DMS153 treated with DMSO at 0.1 percent for 48 hours (cell line): Measurements from ENCODE around the gene KIAA0513.

Experiments
- DNase-seq: peaks from one replicate; lab custom pipeline; 2025; ENCODE audit not compliant: unreplicated experiment; lab: John Stamatoyannopoulos, UW

Gene KIAA0513

DNA sequence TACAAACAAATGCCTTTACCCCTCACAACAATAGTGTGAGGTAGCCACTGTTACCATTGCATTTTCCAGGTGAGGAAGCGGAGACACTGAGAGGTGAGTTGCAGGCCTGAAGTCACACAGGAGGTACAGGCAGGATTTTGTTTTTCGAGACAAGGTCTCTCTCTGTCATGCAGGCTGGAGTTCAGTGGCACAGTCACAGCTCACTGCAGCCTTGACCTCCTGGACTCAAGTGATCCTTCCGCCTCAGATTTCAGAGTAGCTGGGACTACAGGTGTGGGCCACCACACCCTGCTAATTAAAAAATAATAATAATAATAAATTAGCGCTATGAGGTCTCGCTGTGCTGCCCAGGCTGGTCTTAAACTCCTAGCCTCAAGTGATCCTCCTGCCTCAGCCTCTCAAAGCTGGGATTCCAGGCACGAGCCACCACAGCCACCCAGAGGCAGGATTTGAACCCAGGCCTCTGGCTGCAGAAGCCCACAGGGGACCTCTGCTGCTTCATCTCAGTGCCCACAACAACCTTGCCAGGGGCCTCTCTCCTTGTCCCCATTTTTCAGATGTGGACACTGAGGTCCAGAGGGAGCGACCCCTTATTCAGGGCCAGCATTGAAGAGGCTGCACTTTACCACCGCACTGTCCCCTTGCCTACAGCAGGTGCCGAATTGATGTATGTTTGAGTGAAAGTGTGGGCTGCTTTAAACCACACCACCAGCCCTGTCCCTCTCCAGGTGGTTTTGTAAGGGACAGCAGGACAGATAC, 100.7 kb downstream of the KIAA0513 start:
- no peak for DNase-seq

DNA sequence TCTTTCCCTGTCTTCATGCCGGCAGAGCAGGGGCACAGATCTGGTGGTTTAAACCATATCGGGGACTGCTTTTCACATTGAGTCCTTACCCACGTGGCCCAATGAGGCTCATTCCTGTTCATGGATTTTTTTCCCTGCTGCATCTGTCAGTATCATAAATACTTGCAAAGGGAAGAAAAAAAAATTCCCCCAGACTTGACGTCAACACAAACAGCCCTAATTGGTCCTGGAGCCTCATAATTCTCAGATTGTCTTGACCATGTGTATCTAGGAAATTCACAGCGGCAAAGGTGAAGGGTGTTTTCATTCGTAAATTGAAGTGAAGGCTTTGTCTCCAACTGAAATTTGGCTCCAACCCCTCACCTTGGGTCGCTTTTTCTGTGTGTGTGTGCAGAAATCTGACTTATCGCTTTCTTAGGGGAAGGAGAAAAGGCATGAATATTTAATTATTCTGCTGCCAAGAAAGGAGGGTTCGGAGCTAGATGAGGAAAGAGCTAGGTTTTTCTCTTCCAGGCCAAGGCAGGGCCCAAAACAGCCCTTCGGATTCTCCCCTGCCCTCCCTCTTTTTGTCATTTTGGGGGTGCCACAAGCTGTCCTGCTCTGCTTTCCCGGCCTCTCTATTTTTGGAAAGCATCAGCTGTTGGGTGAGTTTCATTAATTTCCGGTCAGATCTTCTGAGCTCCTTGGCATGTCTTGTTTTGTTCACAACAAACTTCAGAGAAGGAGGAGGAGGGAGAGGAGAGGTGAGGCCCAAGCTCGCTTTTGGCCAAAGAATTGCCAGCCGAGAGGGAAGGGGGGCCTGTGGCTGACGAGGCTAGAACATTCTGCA, 102.5 kb downstream of the KIAA0513 start:
- DNase-seq: no peak

- DNase-seq: no peak
Observed at GRCh38 chr16:85130705-85131028, 103.1 kb downstream of the KIAA0513 start.

DNA sequence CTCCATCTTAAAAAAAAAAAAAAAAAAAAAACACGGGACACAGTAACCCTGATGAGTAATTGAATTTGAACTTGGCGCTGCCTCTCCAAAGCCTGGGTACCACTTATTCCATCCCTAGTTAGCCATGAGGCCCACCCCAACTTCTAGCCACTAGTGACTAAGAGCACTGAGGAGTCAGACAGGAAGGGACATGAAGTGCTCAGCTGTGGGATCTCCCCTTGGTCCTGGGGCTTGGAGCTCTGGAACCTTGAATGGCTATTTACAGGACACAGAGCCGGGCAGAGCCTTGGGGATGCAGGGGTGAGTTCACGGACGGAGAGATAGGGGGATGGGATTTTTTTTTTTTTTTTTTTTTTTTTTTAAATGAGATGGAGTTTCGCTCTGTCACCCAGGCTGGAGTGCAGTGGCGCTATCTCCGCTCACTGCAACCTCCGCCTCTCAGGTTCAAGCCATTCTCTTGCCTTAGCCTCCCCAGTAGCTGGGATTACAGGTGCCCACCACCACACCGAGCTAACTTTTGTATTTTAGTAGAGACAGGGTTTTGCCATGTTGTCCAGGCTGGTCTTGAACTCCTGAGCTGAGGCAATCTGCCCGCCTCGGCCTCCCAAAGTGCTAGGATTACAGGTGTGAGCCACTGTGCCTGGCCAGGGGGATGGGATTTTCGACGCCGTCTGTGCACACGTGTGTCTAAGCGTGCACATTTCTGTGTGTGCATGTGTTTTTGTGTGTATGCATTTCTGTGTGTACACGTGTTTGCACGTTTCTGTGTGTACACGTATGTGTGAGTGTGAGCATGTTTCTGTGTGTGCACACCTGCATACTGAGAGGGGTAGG, 105.1 kb downstream of the KIAA0513 start:
- no peak for DNase-seq

GRCh38 chr16:85133290-85133599, 105.7 kb downstream of the KIAA0513 start:
- DNase-seq: no peak

DNA sequence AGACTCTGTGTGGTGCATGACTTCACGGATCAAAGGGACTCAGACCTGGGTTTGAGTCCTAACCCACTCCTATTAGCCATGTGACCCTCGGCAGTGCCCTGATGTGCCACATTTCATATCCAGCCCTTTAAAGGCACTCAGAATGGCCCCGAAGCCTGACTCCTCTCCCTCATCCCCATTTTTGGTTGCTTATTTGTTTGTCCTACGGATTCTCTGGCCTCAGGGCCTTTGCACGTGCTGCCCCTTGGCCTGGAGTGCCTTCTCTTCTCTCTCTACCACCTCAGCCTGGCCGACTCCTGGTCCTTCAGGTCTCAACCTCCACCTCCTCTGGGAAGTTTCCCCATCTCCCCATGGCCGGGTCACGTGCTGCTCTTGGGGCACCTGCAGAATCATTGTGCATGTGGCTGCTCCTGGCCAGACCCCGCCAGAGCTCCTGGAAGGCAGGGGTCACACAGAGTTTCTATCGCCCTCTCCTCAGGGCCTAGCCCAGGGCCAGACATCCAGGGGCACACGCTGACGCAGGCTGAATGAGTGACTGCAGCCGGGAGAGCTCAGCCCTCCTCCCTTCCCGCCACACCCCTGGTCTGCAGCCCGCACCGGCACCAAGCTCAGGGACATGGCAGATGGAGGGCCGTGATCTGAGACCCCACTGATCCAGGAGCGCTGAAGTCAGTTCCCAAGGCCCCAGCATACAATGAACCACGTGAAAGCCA, 106.6 kb downstream of the KIAA0513 start:
- DNase-seq: no peak

DNA sequence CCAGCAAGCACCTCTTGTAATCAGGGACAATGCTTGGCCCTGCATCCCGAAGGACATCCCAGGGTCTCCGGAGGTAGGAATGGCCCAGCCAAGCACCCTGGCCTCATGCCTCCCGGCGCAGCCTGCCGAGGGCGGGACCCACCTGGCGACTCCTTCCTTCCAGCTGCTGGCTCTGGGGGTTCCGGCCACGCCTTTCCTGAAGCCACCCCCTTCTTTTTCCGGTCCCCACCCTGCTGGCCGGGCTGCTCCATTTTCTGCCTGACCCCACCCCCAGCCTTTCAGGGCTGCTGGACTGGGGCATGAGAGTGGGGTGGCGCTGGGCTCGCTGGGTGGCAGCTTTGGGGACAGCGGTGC, 107.2 kb downstream of the KIAA0513 start:
- no peak for DNase-seq

GRCh38 chr16:85136213-85136701, 108.7 kb downstream of the KIAA0513 start:
- no peak for DNase-seq

DNA sequence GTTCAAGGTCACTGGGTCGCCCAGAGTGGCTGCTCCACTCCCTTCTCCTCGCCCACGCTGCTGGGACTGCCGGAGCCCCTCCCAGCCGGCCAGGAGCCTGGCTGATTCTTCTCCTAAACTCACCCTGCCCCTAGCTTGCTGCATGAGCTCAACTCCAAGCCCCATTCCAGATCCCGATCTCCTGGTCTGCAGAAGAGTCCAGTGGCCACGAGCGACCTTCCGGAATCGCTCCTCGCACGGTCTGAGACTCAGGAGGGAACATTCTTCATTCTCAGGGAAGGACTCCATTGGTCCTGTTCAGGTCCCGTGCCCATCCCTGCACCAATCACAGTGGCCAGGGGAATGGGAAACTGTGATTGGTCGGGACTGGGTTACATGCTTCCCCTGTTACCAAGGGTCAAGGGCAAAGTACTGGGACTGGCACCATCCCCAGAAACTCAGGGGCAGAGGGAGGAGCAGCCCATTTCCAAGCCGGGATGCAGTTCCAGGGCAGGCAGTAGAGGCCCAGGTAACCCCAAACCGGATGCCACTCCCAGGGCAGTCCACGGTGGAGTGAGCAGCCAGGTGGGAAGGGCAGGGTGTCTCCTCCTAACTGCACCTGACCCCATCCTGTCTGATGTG, 109.2 kb downstream of the KIAA0513 start:
- no peak for DNase-seq

DNA sequence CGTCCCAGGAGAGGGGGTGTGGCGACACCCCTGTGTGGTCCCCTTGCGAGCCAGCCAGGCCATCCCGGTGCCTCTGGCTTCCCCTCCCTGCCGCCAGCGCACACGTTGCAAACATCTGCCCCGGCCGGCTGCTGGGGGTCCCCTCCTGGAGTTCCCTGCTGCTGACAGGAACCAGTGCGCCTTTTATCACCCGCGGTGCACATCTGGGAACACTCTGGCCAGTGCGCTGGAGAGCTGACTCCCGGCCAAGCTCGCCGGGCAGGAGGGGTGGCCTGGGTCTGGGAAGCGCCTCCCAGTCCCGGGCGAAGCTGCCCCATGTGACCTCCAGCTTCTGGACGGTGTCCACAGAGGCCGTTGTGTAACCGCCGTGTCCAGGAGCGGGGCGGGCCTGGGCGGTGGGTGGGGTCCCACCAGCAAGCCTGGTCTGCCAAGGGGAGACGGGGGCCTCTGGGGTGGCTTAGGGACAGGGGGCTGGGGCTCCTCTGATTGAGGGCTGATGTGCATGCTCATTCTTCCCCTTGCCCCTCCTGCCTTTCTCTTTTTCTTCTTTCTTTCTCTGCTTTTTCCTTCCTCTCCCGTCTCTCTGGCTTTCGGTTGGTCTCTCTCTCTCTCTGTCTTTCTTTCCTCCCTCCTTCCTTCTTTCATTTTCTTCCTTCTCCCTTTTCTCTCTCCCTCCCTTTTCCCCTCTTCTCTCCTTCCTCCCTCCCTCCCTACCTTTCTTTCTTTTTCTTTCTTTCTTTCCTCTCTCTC, 109.9 kb downstream of the KIAA0513 start:
- no peak for DNase-seq

GRCh38 chr16:85138073-85138824, 110.7 kb downstream of the KIAA0513 start:
- DNase-seq: no peak

GRCh38 chr16:85138825-85139627, 111.4 kb downstream of the KIAA0513 start:
- peak; percentile 55 for DNase-seq

DNA sequence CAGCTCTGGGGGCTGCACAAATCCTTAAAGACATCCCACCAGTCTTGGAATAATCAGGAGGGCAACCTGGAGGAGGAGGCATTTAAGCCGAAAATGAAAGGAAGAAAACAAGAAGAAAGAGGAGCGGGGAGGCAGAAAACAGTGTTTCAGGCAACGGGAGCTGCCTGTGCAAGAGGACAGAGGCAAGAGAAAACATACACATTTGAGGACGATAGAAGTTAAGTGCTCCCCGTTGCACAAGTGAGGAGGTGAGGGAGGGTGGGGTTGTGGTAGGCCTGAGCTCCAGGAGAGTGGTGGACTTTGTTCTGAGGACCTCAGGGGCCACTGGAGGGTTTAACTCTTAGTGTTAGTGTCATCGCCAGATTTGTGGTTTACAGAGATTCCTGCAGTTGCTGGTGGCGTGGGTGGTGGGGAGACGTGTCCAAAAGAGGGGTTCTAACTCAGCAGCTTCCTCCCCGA, 112.3 kb downstream of the KIAA0513 start:
- DNase-seq: no peak

GRCh38 chr16:85140455-85141012, 112.9 kb downstream of the KIAA0513 start:
- no peak for DNase-seq

DNA sequence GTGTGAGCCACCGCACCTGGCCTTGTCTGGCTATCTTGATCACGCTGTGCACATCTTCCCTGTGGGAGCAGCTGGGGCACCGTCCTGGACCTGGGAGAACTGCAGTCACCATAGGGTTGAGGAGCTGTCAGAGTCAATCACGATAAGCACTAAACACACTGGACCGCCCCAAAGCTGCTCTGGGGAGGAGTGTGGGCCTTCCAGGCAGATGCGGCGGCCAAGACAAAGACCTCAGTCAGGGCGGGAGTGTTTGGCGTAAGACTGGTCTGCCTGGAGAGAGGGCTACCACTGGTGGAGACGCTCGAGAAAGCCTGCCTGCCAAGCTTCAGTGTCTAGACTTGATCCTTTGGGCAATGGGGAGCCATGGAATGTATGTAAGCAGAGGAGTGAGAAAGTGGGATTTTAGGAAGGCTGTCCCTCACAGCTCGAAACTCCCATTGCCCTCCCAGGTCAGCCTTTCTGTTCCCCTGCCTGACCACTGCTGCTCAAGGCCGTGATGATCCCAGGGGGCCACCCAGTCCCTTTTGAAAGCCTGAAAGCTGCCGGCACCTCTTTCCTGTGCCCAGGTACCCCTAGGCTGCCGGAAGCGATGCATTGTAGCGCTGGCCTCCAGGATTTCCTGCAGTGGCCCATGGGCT, 114.0 kb downstream of the KIAA0513 start:
- DNase-seq: no peak

DNA sequence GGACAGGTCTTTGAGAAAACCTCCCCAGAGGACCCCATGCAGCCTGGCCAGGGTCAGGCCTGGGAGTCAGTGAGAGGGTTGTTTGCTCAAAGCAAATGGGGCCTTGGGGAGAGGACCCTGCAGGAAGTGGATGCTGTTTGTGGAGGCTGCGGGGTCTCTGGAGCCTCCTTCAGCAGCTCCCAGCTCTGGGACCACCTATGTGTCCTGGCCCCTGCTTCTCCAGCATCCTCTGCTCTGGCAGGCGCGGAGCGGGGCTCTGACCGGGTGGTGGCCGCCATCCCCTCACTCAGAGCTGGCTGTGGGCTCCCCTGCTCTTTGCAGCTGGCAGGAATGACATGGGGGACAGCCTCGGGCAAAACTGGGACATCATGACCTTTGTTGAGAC, 114.5 kb downstream of the KIAA0513 start:
- DNase-seq: no peak

- no peak for DNase-seq
Observed at GRCh38 chr16:85142771-85143211, 115.2 kb downstream of the KIAA0513 start.
